Lung (tissue), 12 donors: ENCODE measurements around the gene LRRC27. TPM values are rescaled to one million over a fixed set of nuclear protein-coding genes. Genes with fewer than 3 reads are reported as not detected.

ENCODE experiments used
- ATAC-seq: fragments of 200-7000 bp; cut with Tn5 transposase; one replicate; pipeline ENCODE4 v1.9.1; 2020; ENCODE audit warnings: moderate number of reproducible peaks; ENCODE audit not compliant: insufficient read depth, low FRiP score
- DNase-seq, 3 donors: peaks; one replicate each; pipeline ENCODE4 v3.0.0-alpha.2; 2013 to 2017
- H3K27ac ChIP-seq, 2 donors: one replicate each; pipeline ENCODE4 v1.5.1; 2013; ENCODE audit warnings: mild to moderate bottlenecking in 2 of 2, moderate library complexity in 2 of 2, control low read depth in 1 of 2, inconsistent platforms in 1 of 2, low read depth in 1 of 2, low read length in 1 of 2
- H3K27me3 ChIP-seq, 3 donors: one replicate each; pipeline ENCODE4 v1.5.1; 2013; ENCODE audit warnings: low read length in 2 of 3; ENCODE audit not compliant: control insufficient read depth in 3 of 3, insufficient read depth in 3 of 3
- H3K36me3 ChIP-seq, 4 donors: one replicate each; pipeline ENCODE4 v1.5.1; 2013; ENCODE audit warnings: low read length in 4 of 4, mild to moderate bottlenecking in 1 of 4, moderate library complexity in 1 of 4; ENCODE audit not compliant: control insufficient read depth in 4 of 4, insufficient read depth in 4 of 4
- H3K4me1 ChIP-seq, 5 donors: one replicate each; pipeline ENCODE4 v1.5.1; 2013; ENCODE audit warnings: low read length in 5 of 5, mild to moderate bottlenecking in 2 of 5, moderate library complexity in 1 of 5; ENCODE audit not compliant: control insufficient read depth in 5 of 5, insufficient read depth in 5 of 5
- H3K4me3 ChIP-seq: one replicate; pipeline ENCODE4 v1.5.1; 2013; ENCODE audit warnings: mild to moderate bottlenecking, control low read depth, moderate library complexity
- H3K9ac ChIP-seq, 2 donors: one replicate each; pipeline ENCODE4 v1.5.1; 2013; ENCODE audit warnings: low read length in 2 of 2, control low read depth in 1 of 2; ENCODE audit not compliant: insufficient read depth in 1 of 2
- H3K9me3 ChIP-seq, 4 donors: one replicate each; pipeline ENCODE4 v1.5.1; 2013; ENCODE audit warnings: low read length in 3 of 4, mild to moderate bottlenecking in 1 of 4, moderate library complexity in 1 of 4; ENCODE audit not compliant: control insufficient read depth in 4 of 4, insufficient read depth in 3 of 4
- whole genome bisulfite sequencing, 2 donors: extraction: QIAGEN DNeasy Blood & Tissue Kit; methylation state at CpG; one replicate each; pipeline ENCODE4 v1.1.7; 2013; 5-methylcytosine and 5-hydroxymethylcytosine counted together
- polyA plus RNA-seq, 2 donors: library from polyadenylated mRNA; stranded (reverse); fragments of 200-250 nt; gene quantifications; one replicate each; pipeline ENCODE4 v1.2.1, GENCODE V29; 2013
- total RNA-seq, 2 donors: library from RNA; depleted of rRNA in 1 of 2; stranded (reverse); fragments of >200 nt in 1 of 2; gene quantifications; one replicate each; pipeline ENCODE4 v1.2.1, GENCODE V29; 2014 to 2021
- TF ChIP-seq, protein P1 (sequence below): IDR thresholded peaks from 2 replicates; pipeline ENCODE4 v1.5.1; 2012; ENCODE audit warnings: mild to moderate bottlenecking; ENCODE audit errors: control extremely low read depth, extremely low read depth
- donor health status: control.
- donor health status: control.
- donor health status: Bipolar disorder and iron deficiency.
- donor health status: healthy.
- donor health status: DM: yes; HTN: yes; CAD: no.

LRRC27 gene
- total and polyA plus RNA-seq, 4 donors, result 5.8 to 25.5 (median 17.2) TPM

DNA sequence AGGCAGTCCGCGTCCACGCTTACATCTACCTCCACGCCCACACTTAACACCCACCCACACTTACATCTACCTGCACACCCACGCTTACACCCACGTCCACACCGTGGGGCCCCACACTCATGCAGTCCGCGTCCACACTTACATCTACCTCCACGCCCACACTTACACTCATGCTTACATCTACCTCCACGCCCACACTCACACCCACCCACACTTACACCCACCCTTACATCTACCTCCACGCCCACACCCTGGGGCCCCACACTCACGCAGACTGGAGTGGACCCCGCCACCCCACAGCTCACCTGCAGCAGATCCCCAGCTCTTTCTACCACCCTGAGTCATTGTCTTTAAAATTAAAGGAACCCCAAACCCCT is 32.6 kb downstream of the LRRC27 start:
- peak in 1 of 3 donors; percentile 40 for DNase-seq
- WGBS, 2 donors, result 82 to 86% methylated on average over 14 of the region's 14 CpGs
- Histone ChIP-seq H3K4me3 (no peak overlapping the region), H3K4me1 (no peaks in the 10 kb centered on the region), H3K9me3 (no peaks in the 10 kb centered on the region), H3K27me3 (no peaks in the 10 kb centered on the region), H3K36me3 (peaks cover 0 to 22% (median 6%) of the 10 kb centered on the region in 4 donors), H3K9ac (no peak overlapping the region), H3K27ac (no peak overlapping the region)
- ATAC-seq, result no peak
- TF ChIP-seq, protein P1, sequence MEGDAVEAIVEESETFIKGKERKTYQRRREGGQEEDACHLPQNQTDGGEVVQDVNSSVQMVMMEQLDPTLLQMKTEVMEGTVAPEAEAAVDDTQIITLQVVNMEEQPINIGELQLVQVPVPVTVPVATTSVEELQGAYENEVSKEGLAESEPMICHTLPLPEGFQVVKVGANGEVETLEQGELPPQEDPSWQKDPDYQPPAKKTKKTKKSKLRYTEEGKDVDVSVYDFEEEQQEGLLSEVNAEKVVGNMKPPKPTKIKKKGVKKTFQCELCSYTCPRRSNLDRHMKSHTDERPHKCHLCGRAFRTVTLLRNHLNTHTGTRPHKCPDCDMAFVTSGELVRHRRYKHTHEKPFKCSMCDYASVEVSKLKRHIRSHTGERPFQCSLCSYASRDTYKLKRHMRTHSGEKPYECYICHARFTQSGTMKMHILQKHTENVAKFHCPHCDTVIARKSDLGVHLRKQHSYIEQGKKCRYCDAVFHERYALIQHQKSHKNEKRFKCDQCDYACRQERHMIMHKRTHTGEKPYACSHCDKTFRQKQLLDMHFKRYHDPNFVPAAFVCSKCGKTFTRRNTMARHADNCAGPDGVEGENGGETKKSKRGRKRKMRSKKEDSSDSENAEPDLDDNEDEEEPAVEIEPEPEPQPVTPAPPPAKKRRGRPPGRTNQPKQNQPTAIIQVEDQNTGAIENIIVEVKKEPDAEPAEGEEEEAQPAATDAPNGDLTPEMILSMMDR, result no peak

GRCh38 chr10:132365102-132365501 is 33.1 kb downstream of the LRRC27 start:
- 48 to 83% methylated on average over 9 of the region's 9 CpGs for WGBS, 2 donors
- no peak overlapping the region for H3K4me3 ChIP-seq
- DNase-seq (no peak), ATAC-seq (no peak)
- no peak overlapping the region for H3K27ac ChIP-seq
- peaks cover 0 to 22% (median 6%) of the 10 kb centered on the region in 4 donors for H3K36me3 ChIP-seq
- H3K27me3 ChIP-seq, result no peaks in the 10 kb centered on the region
- no peaks in the 10 kb centered on the region for H3K9me3 ChIP-seq
- TF ChIP-seq, protein P1, result no peak
- H3K4me1 ChIP-seq, result no peaks in the 10 kb centered on the region
- no peak overlapping the region for H3K9ac ChIP-seq

GRCh38 chr10:132366006-132366405 is 34.0 kb downstream of the LRRC27 start:
- Histone ChIP-seq H3K27me3 (no peaks in the 10 kb centered on the region), H3K4me3 (no peak overlapping the region), H3K9ac (no peak overlapping the region), H3K9me3 (peaks cover 0 to 2% (median 0%) of the 10 kb centered on the region in 4 donors), H3K27ac (no peak overlapping the region), H3K36me3 (peaks cover 0 to 22% (median 6%) of the 10 kb centered on the region in 4 donors), H3K4me1 (no peaks in the 10 kb centered on the region)
- DNase-seq (no peak), ATAC-seq (no peak)
- 97% methylated on average over 8 of the region's 8 CpGs for WGBS, 2 donors
- TF ChIP-seq, protein P1, result no peak

DNA sequence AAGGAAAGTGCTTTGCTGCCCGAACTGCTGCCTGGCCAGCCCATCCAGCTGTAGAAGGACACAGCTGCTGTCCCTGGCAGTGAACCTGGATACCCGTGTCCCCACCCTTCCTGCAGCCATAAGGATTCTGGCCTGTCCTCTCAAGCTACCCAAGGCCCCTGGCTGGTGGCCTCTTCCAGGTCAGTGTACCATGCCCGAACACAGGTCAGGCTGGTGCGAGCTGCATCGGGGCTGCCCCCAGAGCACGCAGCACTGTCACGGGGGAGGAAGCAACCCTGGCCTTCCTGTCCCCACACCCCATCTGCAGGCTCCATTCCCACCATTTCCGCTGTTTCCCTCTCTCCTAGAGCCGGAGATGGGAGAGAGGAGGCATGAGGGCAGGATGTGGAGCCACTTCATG is 34.5 kb downstream of the LRRC27 start:
- 84 to 90% methylated on average over 9 of the region's 9 CpGs for WGBS, 2 donors
- TF ChIP-seq, protein P1, result no peak
- ATAC-seq (no peak), DNase-seq (no peak)
- Histone ChIP-seq H3K27me3 (no peaks in the 10 kb centered on the region), H3K4me3 (no peak overlapping the region), H3K4me1 (no peaks in the 10 kb centered on the region), H3K27ac (no peak overlapping the region), H3K9me3 (peaks cover 0 to 2% (median 0%) of the 10 kb centered on the region in 4 donors), H3K36me3 (peaks cover 0 to 20% (median 7%) of the 10 kb centered on the region in 4 donors), H3K9ac (no peak overlapping the region)
